DOHH2 (cell line): ENCODE measurements around the gene GRID1.

Source experiments
- H3F3A ChIP-seq: fragments of 200-600 bp; sonication (generic), shearing (Covaris generic); 2 replicates; pipeline ENCODE4 v1.6.0; 2016; ENCODE audit warnings: antibody characterized with exemption, mild to moderate bottlenecking; ENCODE audit not compliant: control insufficient read depth, insufficient read depth
- H3K27ac ChIP-seq: fragments of 200-600 bp; sonication (generic); 2 replicates; pipeline ENCODE4 v1.5.1; 2014; ENCODE audit warnings: low read depth, mild to moderate bottlenecking, low read length, moderate library complexity
- H3K27me3 ChIP-seq: fragments of 200-600 bp; sonication (generic); 2 replicates; pipeline ENCODE4 v1.6.1; 2014; ENCODE audit warnings: mild to moderate bottlenecking, low read length, mixed read lengths; ENCODE audit not compliant: control insufficient read depth
- H3K36me3 ChIP-seq: fragments of 200-600 bp; sonication (generic); 2 replicates; pipeline ENCODE4 v1.6.1; 2014; ENCODE audit warnings: mild to moderate bottlenecking, low read length, moderate library complexity, mixed read lengths; ENCODE audit not compliant: control insufficient read depth
- H3K4me1 ChIP-seq: fragments of 200-600 bp; sonication (generic); 2 replicates; pipeline ENCODE4 v1.6.1; 2014; ENCODE audit warnings: mild to moderate bottlenecking, low read length, mixed read lengths; ENCODE audit not compliant: control insufficient read depth
- H3K4me2 ChIP-seq: fragments of 200-600 bp; sonication (generic); 2 replicates; pipeline ENCODE4 v1.6.0; 2014; ENCODE audit warnings: mild to moderate bottlenecking, low read length, moderate library complexity
- H3K4me3 ChIP-seq: fragments of 200-600 bp; sonication (generic); 2 replicates; pipeline ENCODE4 v1.5.1; 2014; ENCODE audit warnings: mild to moderate bottlenecking, low read length, mixed read lengths
- H3K79me2 ChIP-seq: fragments of 200-600 bp; sonication (generic); 2 replicates; pipeline ENCODE4 v1.6.1; 2014; ENCODE audit warnings: mild to moderate bottlenecking, low read length, mixed read lengths; ENCODE audit not compliant: control insufficient read depth
- H3K9me2 ChIP-seq: fragments of 200-600 bp; sonication (generic); replicated peaks from 2 replicates; pipeline ENCODE4 v1.6.1; 2014; ENCODE audit warnings: mild to moderate bottlenecking, low read length, mixed read lengths; ENCODE audit not compliant: control insufficient read depth
- H3K9me3 ChIP-seq: fragments of 200-600 bp; sonication (generic); 2 replicates; pipeline ENCODE4 v1.6.1; 2014; ENCODE audit warnings: antibody characterized with exemption, low read length, mixed read lengths; ENCODE audit not compliant: control insufficient read depth, insufficient read depth
- H4K20me1 ChIP-seq: fragments of 200-600 bp; sonication (generic); 2 replicates; pipeline ENCODE4 v1.6.0; 2014; ENCODE audit warnings: low read depth, mild to moderate bottlenecking, antibody characterized with exemption, low read length, moderate library complexity; ENCODE audit not compliant: control insufficient read depth, insufficient read depth
- EZH2phosphoT487 ChIP-seq: fragments of 200-600 bp; sonication (generic); IDR thresholded peaks from 2 replicates; pipeline ENCODE4 v1.6.1; 2017; ENCODE audit warnings: borderline replicate concordance, mild to moderate bottlenecking, antibody characterized with exemption, low read length, moderate library complexity, mixed read lengths
- TF ChIP-seq, protein P1 (sequence below): fragments of 200-600 bp; sonication (generic); IDR thresholded peaks from one replicate; pipeline ENCODE4 v1.5.1; 2014; ENCODE audit warnings: antibody characterized with exemption, mild to moderate bottlenecking, low read depth, low read length; ENCODE audit not compliant: poor library complexity, severe bottlenecking

Gene GRID1

GRCh38 chr10:85863301-85864172 lies 503.1 kb downstream of the GRID1 start:
- H3K36me3 ChIP-seq = no peaks in the 10 kb centered on the region
- H4K20me1 ChIP-seq = no peaks in the 10 kb centered on the region
- TF ChIP-seq, protein P1, sequence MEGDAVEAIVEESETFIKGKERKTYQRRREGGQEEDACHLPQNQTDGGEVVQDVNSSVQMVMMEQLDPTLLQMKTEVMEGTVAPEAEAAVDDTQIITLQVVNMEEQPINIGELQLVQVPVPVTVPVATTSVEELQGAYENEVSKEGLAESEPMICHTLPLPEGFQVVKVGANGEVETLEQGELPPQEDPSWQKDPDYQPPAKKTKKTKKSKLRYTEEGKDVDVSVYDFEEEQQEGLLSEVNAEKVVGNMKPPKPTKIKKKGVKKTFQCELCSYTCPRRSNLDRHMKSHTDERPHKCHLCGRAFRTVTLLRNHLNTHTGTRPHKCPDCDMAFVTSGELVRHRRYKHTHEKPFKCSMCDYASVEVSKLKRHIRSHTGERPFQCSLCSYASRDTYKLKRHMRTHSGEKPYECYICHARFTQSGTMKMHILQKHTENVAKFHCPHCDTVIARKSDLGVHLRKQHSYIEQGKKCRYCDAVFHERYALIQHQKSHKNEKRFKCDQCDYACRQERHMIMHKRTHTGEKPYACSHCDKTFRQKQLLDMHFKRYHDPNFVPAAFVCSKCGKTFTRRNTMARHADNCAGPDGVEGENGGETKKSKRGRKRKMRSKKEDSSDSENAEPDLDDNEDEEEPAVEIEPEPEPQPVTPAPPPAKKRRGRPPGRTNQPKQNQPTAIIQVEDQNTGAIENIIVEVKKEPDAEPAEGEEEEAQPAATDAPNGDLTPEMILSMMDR = no peak
- TF ChIP-seq EZH2phosphoT487 = no peak
- H3K27me3 ChIP-seq = peaks cover 5% of the 10 kb centered on the region; the same call in 1 of the 2 replicates
- no peak overlapping the region for H3K4me3 ChIP-seq
- no peaks in the 10 kb centered on the region for H3K9me3 ChIP-seq
- H3K4me2 ChIP-seq = no peak overlapping the region
- no peaks in the 10 kb centered on the region for H3K9me2 ChIP-seq
- no peaks in the 10 kb centered on the region for H3K79me2 ChIP-seq
- H3K27ac ChIP-seq = no peak overlapping the region
- H3F3A ChIP-seq = no peaks in the 10 kb centered on the region
- H3K4me1 ChIP-seq = no peaks in the 10 kb centered on the region

GRCh38 chr10:85862771-85863170 lies 503.8 kb downstream of the GRID1 start:
- H3K4me2 ChIP-seq = no peak overlapping the region
- H3K79me2 ChIP-seq = no peaks in the 10 kb centered on the region
- no peak overlapping the region for H3K4me3 ChIP-seq
- H3K27me3 ChIP-seq = peaks cover 5% of the 10 kb centered on the region; the same call in 1 of the 2 replicates
- no peaks in the 10 kb centered on the region for H3F3A ChIP-seq
- TF ChIP-seq, protein P1 = no peak
- no peak for TF ChIP-seq EZH2phosphoT487
- no peaks in the 10 kb centered on the region for H3K4me1 ChIP-seq
- H3K27ac ChIP-seq = no peak overlapping the region
- no peaks in the 10 kb centered on the region for H3K36me3 ChIP-seq
- H3K9me3 ChIP-seq = no peaks in the 10 kb centered on the region
- no peaks in the 10 kb centered on the region for H4K20me1 ChIP-seq
- no peaks in the 10 kb centered on the region for H3K9me2 ChIP-seq

GRCh38 chr10:85861513-85862197 lies 504.9 kb downstream of the GRID1 start:
- no peak for TF ChIP-seq EZH2phosphoT487
- no peaks in the 10 kb centered on the region for H3K36me3 ChIP-seq
- no peaks in the 10 kb centered on the region for H4K20me1 ChIP-seq
- H3K27me3 ChIP-seq = peaks cover 5% of the 10 kb centered on the region; the same call in 1 of the 2 replicates
- no peaks in the 10 kb centered on the region for H3F3A ChIP-seq
- H3K4me1 ChIP-seq = no peaks in the 10 kb centered on the region
- H3K9me3 ChIP-seq = no peaks in the 10 kb centered on the region
- no peak overlapping the region for H3K4me2 ChIP-seq
- no peaks in the 10 kb centered on the region for H3K9me2 ChIP-seq
- H3K79me2 ChIP-seq = no peaks in the 10 kb centered on the region
- H3K4me3 ChIP-seq = no peak overlapping the region
- H3K27ac ChIP-seq = no peak overlapping the region
